CD4-positive, alpha-beta T cell treated with Interleukin-6 at 100 ng/mL for 8 hours (primary cell): ENCODE measurements around the gene RNF208.
"Not testable (repeated sequence)": the region's sequence is repeated elsewhere in the genome, so short reads cannot be mapped to it uniquely, and the experiment has no call there.

Experiments
- DNase-seq: peaks from one replicate; pipeline ENCODE4 v3.0.0-alpha.2; 2020; ENCODE audit warnings: mixed read lengths, low spot score

Gene RNF208

GRCh38 chr9:137253717-137254623 lies 31.9 kb upstream of the RNF208 start:
- no peak for DNase-seq

- DNase-seq = no peak
These were observed 30.8 kb upstream of the RNF208 start for GRCh38 chr9:137252555-137253506.

- no peak for DNase-seq
These were observed 29.6 kb upstream of the RNF208 start for GRCh38 chr9:137251490-137252268.

GRCh38 chr9:137251194-137251461 lies 29.1 kb upstream of the RNF208 start, which contains the start of gene STPG3:
Gene STPG3 (plus strand): TSS chr9:137251286. CDS start chr9:137251287, 1 bp downstream.
- no peak for DNase-seq

GRCh38 chr9:137250329-137251193 lies 28.5 kb upstream of the RNF208 start:
- DNase-seq = no peak

- no peak for DNase-seq
These were observed 25.8 kb upstream of the RNF208 start for GRCh38 chr9:137247916-137248175.

- DNase-seq = no peak
These were observed 25.3 kb upstream of the RNF208 start for GRCh38 chr9:137247135-137247915.

- no peak for DNase-seq
These were observed 23.7 kb upstream of the RNF208 start for GRCh38 chr9:137245450-137246421.

- no peak for DNase-seq
These were observed 22.7 kb upstream of the RNF208 start for GRCh38 chr9:137244486-137245449.

GRCh38 chr9:137243626-137244485 lies 21.8 kb upstream of the RNF208 start:
- DNase-seq = no peak

- DNase-seq = not testable (repeated sequence)
These were observed 21.2 kb upstream of the RNF208 start for GRCh38 chr9:137243266-137243625.

GRCh38 chr9:137242269-137243203 lies 20.5 kb upstream of the RNF208 start:
- DNase-seq = no peak

GRCh38 chr9:137241490-137242268 lies 19.6 kb upstream of the RNF208 start:
- peak; percentile 62 for DNase-seq

- peak; percentile 99 for DNase-seq
These were observed 18.9 kb upstream of the RNF208 start, which contains the start of gene TUBB4B for GRCh38 chr9:137240841-137241489. Gene TUBB4B (plus strand): TSS chr9:137241287. CDS start chr9:137241361, 74 bp downstream.
